NOMO-1 treated with dmso at 0.1 percent for 144 hours (cell line): ENCODE measurements around the gene TBC1D22B.
"Not testable (repeated sequence)": the region's sequence is repeated elsewhere in the genome, so short reads cannot be mapped to it uniquely, and the experiment has no call there.

Source experiments
- DNase-seq: peaks from one replicate; lab custom pipeline; 2025; ENCODE audit not compliant: unreplicated experiment; lab: John Stamatoyannopoulos, UW

TBC1D22B gene

GRCh38 chr6:37299990-37300389, 42.4 kb downstream of the TBC1D22B start:
- no peak for DNase-seq

GRCh38 chr6:37302086-37302686, 44.6 kb downstream of the TBC1D22B start:
- peak; percentile 7 for DNase-seq

- DNase-seq = no peak
Observed at GRCh38 chr6:37303091-37303660, 45.6 kb downstream of the TBC1D22B start.

GRCh38 chr6:37303891-37304503, 46.4 kb downstream of the TBC1D22B start:
- DNase-seq = no peak

- DNase-seq = no peak
Observed at GRCh38 chr6:37304766-37305165, 47.2 kb downstream of the TBC1D22B start.

GRCh38 chr6:37305841-37306425, 48.4 kb downstream of the TBC1D22B start:
- no peak for DNase-seq

- DNase-seq = no peak
Observed at GRCh38 chr6:37306624-37307222, 49.2 kb downstream of the TBC1D22B start.

GRCh38 chr6:37307484-37307883, 49.9 kb downstream of the TBC1D22B start:
- DNase-seq = not testable (repeated sequence)

GRCh38 chr6:37308069-37308815, 50.7 kb downstream of the TBC1D22B start:
- no peak for DNase-seq

GRCh38 chr6:37309046-37309445, 51.5 kb downstream of the TBC1D22B start:
- no peak for DNase-seq

GRCh38 chr6:37309692-37310091, 52.1 kb downstream of the TBC1D22B start:
- DNase-seq = no peak

GRCh38 chr6:37310966-37311365, 53.4 kb downstream of the TBC1D22B start:
- DNase-seq = no peak

- no peak for DNase-seq
Observed at GRCh38 chr6:37311741-37312473, 54.3 kb downstream of the TBC1D22B start.

- no peak for DNase-seq
Observed at GRCh38 chr6:37313723-37314486, 56.3 kb downstream of the TBC1D22B start.

- DNase-seq = peak; percentile 26
Observed at GRCh38 chr6:37314487-37315156, 57.0 kb downstream of the TBC1D22B start.

- no peak for DNase-seq
Observed at GRCh38 chr6:37315157-37315515, 57.6 kb downstream of the TBC1D22B start.

- no peak for DNase-seq
Observed at GRCh38 chr6:37316071-37316470, 58.5 kb downstream of the TBC1D22B start.

- DNase-seq = no peak
Observed at GRCh38 chr6:37317312-37318038, 59.9 kb downstream of the TBC1D22B start.

GRCh38 chr6:37319156-37319555, 61.6 kb downstream of the TBC1D22B start:
- DNase-seq = no peak
